Stomach (tissue), 9 donors: ENCODE data around the gene STXBP5. TPM values are rescaled to one million over a fixed set of nuclear protein-coding genes. Genes with fewer than 3 reads are reported as not detected.
A peak's percentile ranks its signal among the peaks of the same experiment; 100 is the strongest.

Experiments used
- DNase-seq, 2 donors: peaks; one replicate each; pipeline versions ENCODE4 v3.0.0 to v3.0.0-alpha.2; 2013 to 2019
- H3K27ac ChIP-seq, 5 donors: fragments of 200-600 bp in 4 of 5; sonication (generic) in 4 of 5; one replicate each; pipeline ENCODE4 v1.5.1; 2013 to 2019; ENCODE audit warnings: mild to moderate bottlenecking in 1 of 5, moderate library complexity in 1 of 5
- H3K27me3 ChIP-seq, 3 donors: fragments of 200-600 bp; sonication (generic); one replicate each; pipeline ENCODE4 v1.5.1; 2017 to 2019; ENCODE audit warnings: mixed run types in 1 of 3
- H3K36me3 ChIP-seq, 4 donors: fragments of 200-600 bp; sonication (generic); 1 replicate in 3 of 4; 2 replicates in 1 of 4; pipeline ENCODE4 v1.5.1; 2016 to 2019
- H3K4me1 ChIP-seq, 4 donors: fragments of 200-600 bp; sonication (generic); one replicate each; pipeline ENCODE4 v1.5.1; 2016 to 2019
- H3K4me3 ChIP-seq, 4 donors: fragments of 200-600 bp; sonication (generic) in 3 of 4; one replicate each; pipeline ENCODE4 v1.5.1; 2016 to 2019; ENCODE audit warnings: mild to moderate bottlenecking in 1 of 4
- H3K9me3 ChIP-seq, 4 donors: fragments of 200-600 bp; sonication (generic); one replicate each; pipeline ENCODE4 v1.5.1; 2016 to 2019
- EP300 ChIP-seq: sonication (generic); formaldehyde crosslinking; IDR thresholded peaks from one replicate; pipeline ENCODE4 v1.6.1; 2017; ENCODE audit warnings: antibody characterized with exemption
- POLR2A ChIP-seq, 4 donors: fragments of 450-650 bp; IDR thresholded peaks; one replicate each; pipeline ENCODE4 v1.6.1; 2016; ENCODE audit warnings: antibody characterized with exemption in 4 of 4, control low read depth in 2 of 4, mild to moderate bottlenecking in 1 of 4, moderate library complexity in 1 of 4
- POLR2AphosphoS5 ChIP-seq, 3 donors: sonication (generic); formaldehyde crosslinking; IDR thresholded peaks; one replicate each; pipeline ENCODE4 v1.6.1; 2016; ENCODE audit warnings: antibody characterized with exemption in 3 of 3
- WGBS, 5 donors: extraction: QIAGEN DNeasy Blood & Tissue Kit in 3 of 5; methylation state at CpG; one replicate each; pipeline versions ENCODE4 v1.1.5 to v1.1.7; 2013 to 2018; 5-methylcytosine and 5-hydroxymethylcytosine counted together
- intact Hi-C: fragments of 100-400 bp; cut with DNase I; formaldehyde crosslinking; loops from one replicate; pipeline ENCODE4 v1.15.1; 2023; ENCODE audit warnings: low total_unique reads
- polyA plus RNA-seq, 3 donors: library from polyadenylated mRNA; stranded (reverse); fragments of 200-250 nt; gene quantifications; one replicate each; pipeline ENCODE4 v1.2.3, GENCODE V29; 2013
- total RNA-seq, 5 donors: library from RNA; depleted of rRNA; stranded (reverse); fragments of >200 nt; gene quantifications; one replicate each; pipeline versions ENCODE4 v1.1.0 to v1.2.3, GENCODE V29; 2014 to 2016
- TF ChIP-seq, protein P1 (sequence below), 7 experiments: fragments of 450-650 bp in 4 of 7; fragments of 200-600 bp in 3 of 7; sonication (generic) in 3 of 7; IDR thresholded peaks; one replicate each; pipeline ENCODE4 v1.5.1; 2016 to 2019; ENCODE audit warnings: antibody characterized with exemption in 7 of 7, control low read depth in 2 of 7, mild to moderate bottlenecking in 1 of 7
- donor health status: healthy with polysubstance abuse.
- donor health status: Bipolar disorder and iron deficiency.
- donor health status: healthy.

The STXBP5 gene
- total and polyA plus RNA-seq, 8 donors: 5.9 to 56.2 (median 15.8) TPM

DNA sequence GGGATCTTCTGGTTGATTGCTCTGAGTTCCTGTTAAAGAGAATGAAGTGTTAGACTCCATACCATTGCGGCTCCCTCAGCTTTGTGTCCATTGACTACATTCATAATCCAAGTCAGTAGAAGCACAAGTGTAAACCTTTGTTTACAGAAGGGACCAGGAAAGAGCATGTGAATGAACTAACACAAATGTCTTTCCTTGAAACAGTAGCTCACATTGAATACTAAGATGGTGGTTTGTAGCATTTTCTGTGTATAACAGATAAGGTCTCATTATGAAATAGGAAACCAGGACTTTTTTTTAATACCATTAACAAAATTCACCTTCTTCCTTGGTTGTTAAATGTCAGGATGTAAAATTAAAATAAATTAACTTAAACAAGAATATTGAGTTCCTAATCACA, 8.4 kb downstream of the STXBP5 start:
- TF ChIP-seq, protein P1, sequence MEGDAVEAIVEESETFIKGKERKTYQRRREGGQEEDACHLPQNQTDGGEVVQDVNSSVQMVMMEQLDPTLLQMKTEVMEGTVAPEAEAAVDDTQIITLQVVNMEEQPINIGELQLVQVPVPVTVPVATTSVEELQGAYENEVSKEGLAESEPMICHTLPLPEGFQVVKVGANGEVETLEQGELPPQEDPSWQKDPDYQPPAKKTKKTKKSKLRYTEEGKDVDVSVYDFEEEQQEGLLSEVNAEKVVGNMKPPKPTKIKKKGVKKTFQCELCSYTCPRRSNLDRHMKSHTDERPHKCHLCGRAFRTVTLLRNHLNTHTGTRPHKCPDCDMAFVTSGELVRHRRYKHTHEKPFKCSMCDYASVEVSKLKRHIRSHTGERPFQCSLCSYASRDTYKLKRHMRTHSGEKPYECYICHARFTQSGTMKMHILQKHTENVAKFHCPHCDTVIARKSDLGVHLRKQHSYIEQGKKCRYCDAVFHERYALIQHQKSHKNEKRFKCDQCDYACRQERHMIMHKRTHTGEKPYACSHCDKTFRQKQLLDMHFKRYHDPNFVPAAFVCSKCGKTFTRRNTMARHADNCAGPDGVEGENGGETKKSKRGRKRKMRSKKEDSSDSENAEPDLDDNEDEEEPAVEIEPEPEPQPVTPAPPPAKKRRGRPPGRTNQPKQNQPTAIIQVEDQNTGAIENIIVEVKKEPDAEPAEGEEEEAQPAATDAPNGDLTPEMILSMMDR (IDR thresholded peaks at IDR 0.05): no peak
- TF ChIP-seq POLR2AphosphoS5 (IDR thresholded peaks at IDR 0.05) (no peak), POLR2A (IDR thresholded peaks at IDR 0.05) (no peak), EP300 (no peak)
- intact Hi-C loops: no loop called here
- 94 to 100% (median 100%) methylated on average over 1 of the region's 1 CpG for WGBS, 5 donors

DNA sequence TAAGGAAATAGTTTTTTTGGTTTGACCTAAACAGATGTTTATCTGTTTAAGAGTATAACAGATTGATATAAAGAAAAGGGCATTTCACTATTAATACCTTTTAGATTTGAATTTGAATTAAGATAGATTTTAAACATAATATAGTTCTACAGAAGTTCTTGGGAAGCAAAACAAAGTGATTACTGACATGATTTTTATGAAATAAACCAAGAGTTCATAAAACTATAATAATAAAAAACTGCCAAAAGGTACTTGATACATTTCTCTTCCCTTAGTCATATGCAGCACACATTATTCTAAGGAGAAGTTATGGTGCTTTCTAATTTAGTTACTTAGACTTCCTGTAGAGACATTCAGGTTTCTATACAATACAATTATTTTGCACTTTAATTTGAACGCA, 9.6 kb downstream of the STXBP5 start:
- WGBS, 5 donors: 0 to 39% (median 0%) methylated on average over 1 of the region's 1 CpG
- H3K27me3 ChIP-seq: no peaks in the 10 kb centered on the region
- DNase-seq: no peak
- H3K36me3 ChIP-seq: peaks cover 0 to 6% (median 0%) of the 10 kb centered on the region in 4 donors
- intact Hi-C loops: no loop called here
- no peak overlapping the region for H3K27ac ChIP-seq
- peaks cover 0 to 53% (median 14%) of the 10 kb centered on the region in 4 donors for H3K4me1 ChIP-seq
- no peak overlapping the region for H3K4me3 ChIP-seq
- H3K9me3 ChIP-seq: no peaks in the 10 kb centered on the region
- TF ChIP-seq, protein P1 (IDR thresholded peaks at IDR 0.05): no peak
- no peak for TF ChIP-seq POLR2AphosphoS5 (IDR thresholded peaks at IDR 0.05)
- TF ChIP-seq EP300: no peak
- TF ChIP-seq POLR2A (IDR thresholded peaks at IDR 0.05): no peak

More for the DNA sequence above, 8.4 kb downstream of the STXBP5 start:
- Histone ChIP-seq H3K4me1 (peaks cover 0 to 52% (median 13%) of the 10 kb centered on the region in 4 donors), H3K27me3 (no peaks in the 10 kb centered on the region), H3K27ac (no peak overlapping the region), H3K4me3 (no peak overlapping the region), H3K36me3 (no peaks in the 10 kb centered on the region), H3K9me3 (no peaks in the 10 kb centered on the region)
- no peak for DNase-seq

DNA sequence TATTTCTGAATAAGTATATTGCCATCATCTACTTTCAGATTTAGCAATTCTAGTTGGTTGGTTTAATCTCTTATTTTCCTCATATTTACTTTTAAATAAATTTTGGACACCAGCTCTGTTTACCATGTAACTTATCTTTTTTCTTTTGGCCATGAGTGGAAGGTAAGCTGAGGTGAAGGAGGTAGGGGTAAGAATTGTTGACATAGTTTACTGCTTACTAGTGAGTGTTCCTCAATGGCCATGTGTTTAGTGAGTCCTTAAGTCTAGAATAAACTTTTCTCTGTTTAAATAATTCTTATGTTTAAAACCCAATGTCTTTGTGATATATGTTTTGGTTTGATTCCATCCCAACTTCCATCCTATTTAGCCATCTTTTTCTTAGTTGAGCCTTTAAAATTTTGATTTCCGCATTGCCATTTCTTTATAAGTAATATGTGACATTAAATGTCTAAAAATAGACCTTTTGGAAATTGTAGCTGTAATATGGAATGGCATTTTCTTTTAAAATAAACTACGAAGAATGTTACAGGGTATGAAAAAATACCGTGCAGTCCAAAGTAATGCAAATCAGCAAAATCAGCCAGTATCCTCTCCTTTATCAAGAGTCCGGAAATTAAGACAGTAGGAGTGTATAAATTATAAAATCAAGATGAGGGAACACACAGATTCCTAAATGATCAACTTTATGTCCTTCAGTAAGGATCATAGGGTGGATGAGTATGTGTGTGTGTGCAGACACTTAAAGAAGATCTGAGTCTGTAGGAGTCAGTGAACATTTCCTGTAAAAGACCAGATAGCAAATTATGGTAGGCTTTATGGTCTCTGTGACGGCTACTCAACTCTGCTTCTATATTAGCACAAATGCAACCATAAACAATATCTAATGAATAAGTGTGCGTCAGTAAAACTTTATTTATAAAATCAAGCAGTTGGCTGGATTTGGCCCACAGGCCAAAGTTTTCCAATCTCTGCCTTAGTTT, 10.3 kb downstream of the STXBP5 start:
- Histone ChIP-seq H3K4me3 (no peak overlapping the region), H3K27me3 (no peaks in the 10 kb centered on the region), H3K4me1 (peaks cover 0 to 51% (median 13%) of the 10 kb centered on the region in 4 donors), H3K36me3 (peaks cover 0 to 6% (median 0%) of the 10 kb centered on the region in 4 donors), H3K9me3 (no peaks in the 10 kb centered on the region), H3K27ac (no peak overlapping the region)
- TF ChIP-seq POLR2A (IDR thresholded peaks at IDR 0.05) (no peak), EP300 (no peak), POLR2AphosphoS5 (IDR thresholded peaks at IDR 0.05) (no peak)
- TF ChIP-seq, protein P1 (IDR thresholded peaks at IDR 0.05): no peak
- no peak for DNase-seq
- 82 to 93% (median 90%) methylated on average over 6 of the region's 6 CpGs for WGBS, 5 donors
- intact Hi-C loops: no loop called here

DNA sequence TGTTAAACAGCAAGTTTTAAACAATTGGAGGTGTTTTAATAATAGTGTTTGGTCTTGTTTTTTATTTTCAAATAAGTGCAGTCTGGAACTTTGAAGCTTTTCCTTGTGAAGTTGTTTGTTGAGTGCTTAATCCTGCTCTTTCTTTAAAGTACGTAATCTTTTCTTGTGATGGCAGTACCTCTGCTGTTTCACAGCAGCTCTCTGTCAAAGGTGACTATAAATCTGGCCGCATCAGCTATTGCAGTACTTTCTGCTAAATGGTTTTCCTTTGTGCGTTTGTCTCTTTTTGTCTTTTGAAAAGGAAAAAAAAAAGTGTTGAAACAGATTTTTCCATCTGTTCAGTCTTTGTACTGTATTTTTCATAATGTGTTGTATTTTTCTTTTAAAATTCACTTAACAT, 12.7 kb downstream of the STXBP5 start:
- H3K9me3 ChIP-seq: no peaks in the 10 kb centered on the region
- WGBS, 5 donors: 53 to 72% (median 60%) methylated on average over 3 of the region's 3 CpGs

More for the DNA sequence above, 12.7 kb downstream of the STXBP5 start:
- H3K27ac ChIP-seq: no peak overlapping the region
- H3K27me3 ChIP-seq: no peaks in the 10 kb centered on the region
- intact Hi-C loops: no loop called here
- TF ChIP-seq EP300: no peak
- TF ChIP-seq POLR2AphosphoS5 (IDR thresholded peaks at IDR 0.05): no peak
- TF ChIP-seq, protein P1 (IDR thresholded peaks at IDR 0.05): no peak
- TF ChIP-seq POLR2A (IDR thresholded peaks at IDR 0.05): no peak
- H3K4me1 ChIP-seq: peaks cover 0 to 48% (median 10%) of the 10 kb centered on the region in 4 donors
- peaks cover 0 to 6% (median 0%) of the 10 kb centered on the region in 4 donors for H3K36me3 ChIP-seq
- peak in 1 of 2 donors; percentile 9 for DNase-seq
- H3K4me3 ChIP-seq: no peak overlapping the region
